Measurements from ENCODE around the gene CDO1.
"Not testable (repeated sequence)": the region's sequence is repeated elsewhere in the genome, so short reads cannot be mapped to it uniquely, and the experiment has no call there.

Gene CDO1

DNA sequence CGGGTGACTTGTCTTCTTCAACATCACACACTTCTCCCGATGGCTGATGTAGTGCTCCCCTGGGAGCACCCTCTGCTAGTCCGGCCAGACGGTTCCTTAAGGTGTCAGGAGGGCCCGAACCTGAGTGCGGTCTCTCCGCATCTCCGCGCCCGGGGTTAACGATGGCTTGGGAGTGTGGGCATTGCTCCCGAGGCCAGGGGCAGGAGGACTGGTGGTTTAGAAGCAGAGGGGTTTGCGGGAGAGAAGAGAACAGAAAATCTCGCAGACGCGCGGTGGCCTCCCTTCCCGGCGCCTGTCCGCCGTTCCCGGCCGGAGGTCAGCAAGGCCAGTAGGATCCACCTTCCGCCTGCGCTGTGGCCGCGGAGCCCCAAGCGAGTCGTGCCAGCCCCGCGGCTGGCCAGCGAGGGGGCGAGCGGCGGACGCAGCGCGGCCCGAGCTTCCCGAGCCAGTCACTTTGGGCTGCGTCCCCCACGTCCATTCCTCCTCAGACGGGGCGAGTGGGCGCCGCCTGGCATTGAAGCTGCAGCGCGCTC is 700 bp downstream of the CDO1 start:
- DNase-seq (no peak), ATAC-seq (replicated peaks) (no peak)
- Mint-ChIP-seq H3K4me3 (peak overlapping the region; percentile 60 to 70), H3K27me3 (peaks cover 87 to 97% of the 10 kb centered on the region in 2 donors), H3K4me1 (ENCODE audit: low read depth in 2 of 2) (peaks cover 6 to 16% of the 10 kb centered on the region in 2 donors), H3K9me3 (no peaks in the 10 kb centered on the region), H3K27ac (no peak overlapping the region), H3K36me3 (ENCODE audit: insufficient read depth) (peaks cover 4% of the 10 kb centered on the region)

DNA sequence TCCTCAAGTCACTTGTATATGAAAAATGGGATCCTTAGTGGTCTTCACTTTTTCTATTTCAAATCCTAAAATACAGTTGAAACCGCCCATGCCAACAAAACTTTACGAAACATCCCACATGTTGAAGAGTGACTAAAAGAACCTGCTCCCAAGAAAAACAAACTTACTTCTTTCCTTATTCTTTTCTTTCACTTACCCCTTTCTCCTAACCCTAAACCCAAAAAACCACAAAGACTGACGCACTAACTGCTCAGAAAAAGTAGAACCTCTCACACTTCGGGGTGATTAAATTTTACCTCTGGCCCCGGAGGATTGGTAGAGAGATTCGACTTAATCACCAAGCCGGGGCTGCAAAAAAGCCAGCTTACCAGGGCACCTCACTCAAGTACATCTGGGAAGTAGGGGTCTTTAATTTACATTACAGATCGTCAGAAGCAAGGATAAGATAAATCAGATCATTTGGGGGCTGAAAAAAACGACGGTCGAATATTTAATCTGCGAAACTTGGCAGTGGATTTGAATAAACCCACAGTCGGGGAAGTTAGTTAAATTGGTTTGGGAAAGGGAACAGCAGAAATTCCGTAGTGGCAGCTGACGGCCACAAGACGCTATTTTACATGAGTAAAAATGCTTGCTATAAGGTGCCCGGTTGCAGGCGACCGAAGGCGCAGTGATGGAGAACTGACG is 1.3 kb downstream of the CDO1 start:
- Mint-ChIP-seq H3K4me3 (peak overlapping the region; percentile 56 to 63), H3K9me3 (no peaks in the 10 kb centered on the region), H3K27ac (no peak overlapping the region), H3K27me3 (peaks cover 83 to 90% of the 10 kb centered on the region in 2 donors), H3K4me1 (ENCODE audit: low read depth in 2 of 2) (peaks cover 6 to 16% of the 10 kb centered on the region in 2 donors), H3K36me3 (ENCODE audit: insufficient read depth) (peaks cover 4% of the 10 kb centered on the region)
- ATAC-seq (replicated peaks) (no peak), DNase-seq (no peak)

DNA sequence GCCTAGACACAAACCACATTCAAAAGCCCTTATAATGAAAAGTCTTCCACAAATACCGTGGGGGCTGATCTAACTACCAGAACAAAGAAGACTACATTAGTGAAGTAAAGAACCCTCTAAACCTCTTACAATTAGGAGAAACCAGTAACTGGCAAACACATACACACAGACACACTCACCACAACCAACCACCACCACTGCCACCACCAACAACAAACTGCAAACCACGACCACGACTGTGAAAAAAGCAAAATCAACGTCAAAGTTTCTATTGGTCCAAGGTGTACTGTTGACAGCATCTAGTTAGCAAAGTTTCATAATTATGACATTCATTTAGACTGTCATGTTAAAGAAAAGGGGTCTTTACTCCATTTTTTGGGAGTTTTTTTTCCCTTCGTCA is 2.7 kb downstream of the CDO1 start:
- H3K36me3 Mint-ChIP-seq (ENCODE audit: insufficient read depth), result peaks cover 4% of the 10 kb centered on the region
- H3K9me3 Mint-ChIP-seq, result no peaks in the 10 kb centered on the region
- DNase-seq, result no peak
- ATAC-seq (replicated peaks), result peak; percentile 54
- H3K4me1 Mint-ChIP-seq (ENCODE audit: low read depth in 2 of 2), result peaks cover 6 to 16% of the 10 kb centered on the region in 2 donors
- no peak overlapping the region for H3K4me3 Mint-ChIP-seq
- peaks cover 69 to 76% of the 10 kb centered on the region in 2 donors for H3K27me3 Mint-ChIP-seq
- no peak overlapping the region for H3K27ac Mint-ChIP-seq

DNA sequence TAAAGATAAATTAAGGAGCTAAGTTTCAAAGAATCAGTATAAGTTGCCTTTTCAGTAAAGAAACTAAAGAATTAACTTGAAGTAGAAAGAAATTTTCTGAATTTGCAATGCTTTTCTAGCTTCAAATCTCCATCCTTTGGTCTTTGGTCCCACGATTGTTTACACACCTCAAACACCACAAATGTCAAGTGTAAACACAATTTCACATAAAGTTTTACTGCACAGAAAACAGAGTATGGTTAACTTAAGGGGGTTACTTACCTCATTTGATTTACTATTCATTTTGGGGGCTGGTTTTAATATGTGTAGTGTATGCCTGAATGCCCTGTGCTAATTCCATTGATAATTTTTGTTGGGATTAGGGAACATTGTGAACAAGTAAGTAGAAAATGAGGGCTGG is 4.1 kb downstream of the CDO1 start:
- Mint-ChIP-seq H3K4me3 (no peak overlapping the region), H3K36me3 (ENCODE audit: insufficient read depth) (peaks cover 4% of the 10 kb centered on the region), H3K9me3 (no peaks in the 10 kb centered on the region), H3K27me3 (peaks cover 61 to 66% of the 10 kb centered on the region in 2 donors), H3K27ac (no peak overlapping the region), H3K4me1 (ENCODE audit: low read depth in 2 of 2) (peaks cover 6 to 16% of the 10 kb centered on the region in 2 donors)
- ATAC-seq (replicated peaks), result no peak
- no peak for DNase-seq

DNA sequence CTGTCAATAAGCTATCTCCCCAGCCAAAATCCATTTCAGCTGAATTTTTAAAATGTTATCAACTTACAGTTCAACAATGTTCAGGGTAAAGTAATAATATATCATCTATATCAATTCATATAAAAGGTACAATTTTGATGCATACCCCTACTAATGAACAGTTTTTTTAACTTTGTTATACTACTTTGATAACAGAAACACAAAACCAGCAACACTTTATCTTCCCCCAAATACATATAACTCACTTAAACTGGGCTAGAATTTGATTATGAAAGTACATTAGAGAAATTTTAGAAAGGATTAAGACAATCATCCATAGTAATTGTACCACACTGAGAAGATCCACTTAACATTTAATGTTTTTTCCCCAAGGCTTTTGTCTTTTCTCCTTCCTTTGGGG is 5.1 kb downstream of the CDO1 start:
- Mint-ChIP-seq H3K27ac (no peak overlapping the region), H3K27me3 (peaks cover 54 to 56% of the 10 kb centered on the region in 2 donors), H3K9me3 (no peaks in the 10 kb centered on the region), H3K4me3 (no peak overlapping the region), H3K4me1 (ENCODE audit: low read depth in 2 of 2) (peaks cover 6 to 13% of the 10 kb centered on the region in 2 donors), H3K36me3 (ENCODE audit: insufficient read depth) (peaks cover 4% of the 10 kb centered on the region)
- ATAC-seq (replicated peaks) (no peak), DNase-seq (no peak)

DNA sequence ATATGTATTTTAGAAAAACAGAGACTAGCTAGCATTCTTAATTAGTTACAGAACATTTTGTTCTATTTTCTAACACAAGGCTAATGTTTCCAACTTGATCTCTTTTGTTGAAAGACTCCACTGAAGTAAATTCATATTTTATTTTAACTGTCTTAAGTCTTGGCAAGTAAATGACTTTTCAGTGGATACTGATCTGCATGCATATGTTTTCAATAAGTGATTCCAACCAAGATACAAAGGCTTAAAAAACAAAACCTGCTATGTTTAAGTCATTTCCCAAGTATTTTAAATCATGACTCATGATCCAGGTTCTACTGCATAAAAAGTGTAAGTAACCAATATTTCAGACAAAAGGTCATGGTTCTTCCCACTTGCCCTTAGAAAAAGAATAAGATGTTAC is 5.7 kb downstream of the CDO1 start:
- Mint-ChIP-seq H3K9me3 (no peaks in the 10 kb centered on the region), H3K36me3 (ENCODE audit: insufficient read depth) (peaks cover 4% of the 10 kb centered on the region), H3K4me3 (no peak overlapping the region), H3K27ac (no peak overlapping the region), H3K27me3 (peaks cover 50% of the 10 kb centered on the region in 2 donors), H3K4me1 (ENCODE audit: low read depth in 2 of 2) (peaks cover 6 to 9% of the 10 kb centered on the region in 2 donors)
- ATAC-seq (replicated peaks) (no peak), DNase-seq (no peak)

DNA sequence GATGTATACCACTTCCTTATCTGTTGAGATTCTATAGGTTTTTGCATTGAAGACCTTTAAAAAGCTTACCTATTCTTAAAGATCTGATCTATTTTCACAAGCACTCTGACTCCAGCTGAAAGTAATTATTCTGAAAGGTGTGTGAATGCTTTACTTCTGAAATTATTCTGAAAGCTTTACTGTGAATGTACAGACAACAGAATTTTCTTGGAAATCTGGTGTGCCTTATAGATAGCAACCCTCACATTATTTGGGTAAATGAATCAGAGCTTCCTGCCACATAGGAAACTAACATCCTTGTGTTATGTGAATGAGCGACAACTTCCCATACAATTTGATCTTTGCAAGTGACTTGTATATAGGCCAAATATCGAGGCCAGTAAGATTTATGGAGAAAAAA is 6.5 kb downstream of the CDO1 start:
- Mint-ChIP-seq H3K27ac (no peak overlapping the region), H3K9me3 (no peaks in the 10 kb centered on the region), H3K36me3 (ENCODE audit: insufficient read depth) (no peaks in the 10 kb centered on the region), H3K4me1 (ENCODE audit: low read depth in 2 of 2) (peaks cover 0 to 2% of the 10 kb centered on the region in 2 donors), H3K27me3 (peaks cover 42 to 43% of the 10 kb centered on the region in 2 donors), H3K4me3 (no peak overlapping the region)
- ATAC-seq (replicated peaks) (no peak), DNase-seq (no peak)

DNA sequence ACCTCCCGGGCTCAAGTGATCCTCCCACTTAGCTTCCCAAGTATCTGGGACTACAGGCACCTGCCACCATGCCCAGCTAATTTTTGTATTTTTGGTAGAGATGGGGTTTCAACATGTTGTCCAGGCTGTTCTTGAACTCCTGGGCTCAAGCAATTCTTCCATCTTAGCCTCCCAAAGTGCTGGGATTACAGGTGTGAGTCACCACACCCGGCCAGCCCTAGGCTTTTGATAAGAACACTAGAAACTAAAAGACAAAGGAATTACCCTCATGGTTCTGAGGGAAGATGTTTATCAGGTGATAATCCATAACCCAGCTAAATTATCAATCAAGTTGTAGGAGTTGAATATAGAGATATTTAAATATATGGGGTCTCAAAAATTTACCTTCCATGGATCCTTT is 8.4 kb downstream of the CDO1 start:
- peaks cover 27 to 33% of the 10 kb centered on the region in 2 donors for H3K27me3 Mint-ChIP-seq
- not testable (repeated sequence) for H3K4me3 Mint-ChIP-seq; H3K4me1 Mint-ChIP-seq (ENCODE audit: low read depth in 2 of 2); ATAC-seq (replicated peaks); H3K9me3 Mint-ChIP-seq; H3K27ac Mint-ChIP-seq; H3K36me3 Mint-ChIP-seq (ENCODE audit: insufficient read depth); DNase-seq

DNA sequence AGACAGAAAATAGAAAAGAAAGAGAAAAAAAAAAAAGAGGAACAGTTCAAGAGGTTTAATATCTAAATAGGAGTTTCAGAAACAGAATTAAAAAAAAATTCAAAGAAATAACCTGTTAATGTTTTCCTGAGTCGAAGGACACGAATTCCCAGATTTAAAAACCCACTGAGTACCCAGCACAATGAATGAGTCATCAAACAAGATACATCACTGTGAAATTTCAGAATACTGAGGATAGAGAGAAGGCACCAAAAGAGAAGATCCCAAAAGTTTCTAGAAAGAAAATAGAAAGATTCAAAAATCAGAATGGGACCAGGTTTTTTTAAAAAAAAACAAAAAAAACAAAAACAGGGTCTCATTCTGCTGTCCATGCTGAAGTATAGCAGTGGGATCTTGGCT is 8.8 kb downstream of the CDO1 start:
- DNase-seq (no peak), ATAC-seq (replicated peaks) (no peak)
- no peak overlapping the region for H3K4me3 Mint-ChIP-seq
- no peaks in the 10 kb centered on the region for H3K4me1 Mint-ChIP-seq (ENCODE audit: low read depth in 2 of 2)
- H3K27ac Mint-ChIP-seq, result no peak overlapping the region
- no peaks in the 10 kb centered on the region for H3K9me3 Mint-ChIP-seq
- H3K27me3 Mint-ChIP-seq, result peaks cover 28 to 32% of the 10 kb centered on the region in 2 donors
- H3K36me3 Mint-ChIP-seq (ENCODE audit: insufficient read depth), result no peaks in the 10 kb centered on the region

DNA sequence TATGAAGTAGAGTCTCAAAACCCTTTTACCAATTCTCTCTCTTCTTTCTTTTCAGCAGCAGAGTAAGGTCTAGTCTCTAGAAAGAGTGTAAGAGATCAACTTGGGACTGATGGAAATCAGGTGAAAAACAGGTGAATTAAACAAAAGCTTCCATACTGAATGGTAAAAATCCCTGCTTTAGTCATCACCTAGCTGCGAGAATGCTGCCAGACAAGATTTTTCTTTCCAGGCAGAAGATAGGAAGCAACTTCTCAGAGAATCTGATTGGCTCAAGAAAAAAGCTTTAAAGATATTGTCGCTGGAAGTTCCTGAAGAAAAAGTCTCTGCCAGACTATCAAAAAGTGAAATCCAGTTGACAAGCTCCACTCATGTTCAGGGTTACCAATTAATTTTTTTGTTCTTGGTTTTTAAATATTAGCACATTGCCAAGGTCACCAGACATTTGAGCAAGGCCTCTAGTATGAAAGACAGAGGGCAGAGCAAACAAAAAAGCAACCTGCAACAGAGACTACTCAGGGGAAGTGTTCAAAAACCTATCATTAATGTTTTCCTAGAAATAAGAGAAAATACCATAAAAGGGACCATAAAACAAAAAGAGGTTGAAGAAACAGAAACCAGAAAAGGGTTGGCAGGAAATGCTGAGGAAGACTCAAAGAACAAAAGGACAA is 9.3 kb downstream of the CDO1 start:
- no peak overlapping the region for H3K4me3 Mint-ChIP-seq
- no peaks in the 10 kb centered on the region for H3K4me1 Mint-ChIP-seq (ENCODE audit: low read depth in 2 of 2)
- ATAC-seq (replicated peaks) (no peak), DNase-seq (no peak)
- no peak overlapping the region for H3K27ac Mint-ChIP-seq
- no peaks in the 10 kb centered on the region for H3K36me3 Mint-ChIP-seq (ENCODE audit: insufficient read depth)
- H3K27me3 Mint-ChIP-seq, result peaks cover 27 to 32% of the 10 kb centered on the region in 2 donors
- H3K9me3 Mint-ChIP-seq, result no peaks in the 10 kb centered on the region

DNA sequence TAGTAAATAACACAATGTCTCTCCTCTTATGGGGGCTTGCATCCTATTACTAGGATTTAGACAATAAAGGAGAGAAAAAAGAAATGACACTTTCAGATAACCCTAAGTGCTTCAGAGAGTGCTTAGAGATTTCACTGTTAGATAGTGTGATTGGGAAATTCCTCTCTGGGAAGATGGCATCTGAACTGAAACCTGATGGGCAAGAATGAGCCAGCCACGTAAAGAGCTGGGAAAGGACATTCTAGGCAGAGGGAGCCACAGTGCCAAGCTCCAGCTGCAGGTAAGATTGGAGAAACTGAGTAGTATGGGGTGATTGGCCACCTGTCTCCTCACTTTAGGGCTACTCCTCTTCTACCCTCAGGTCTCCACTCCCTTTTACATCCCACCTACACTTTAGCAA is 14.5 kb downstream of the CDO1 start:
- Mint-ChIP-seq H3K4me1 (ENCODE audit: low read depth in 2 of 2) (no peaks in the 10 kb centered on the region), H3K36me3 (ENCODE audit: insufficient read depth) (no peaks in the 10 kb centered on the region), H3K9me3 (no peaks in the 10 kb centered on the region), H3K27me3 (peaks cover 24 to 56% of the 10 kb centered on the region in 2 donors), H3K4me3 (no peak overlapping the region), H3K27ac (no peak overlapping the region)
- ATAC-seq (replicated peaks), result no peak
- no peak for DNase-seq

DNA sequence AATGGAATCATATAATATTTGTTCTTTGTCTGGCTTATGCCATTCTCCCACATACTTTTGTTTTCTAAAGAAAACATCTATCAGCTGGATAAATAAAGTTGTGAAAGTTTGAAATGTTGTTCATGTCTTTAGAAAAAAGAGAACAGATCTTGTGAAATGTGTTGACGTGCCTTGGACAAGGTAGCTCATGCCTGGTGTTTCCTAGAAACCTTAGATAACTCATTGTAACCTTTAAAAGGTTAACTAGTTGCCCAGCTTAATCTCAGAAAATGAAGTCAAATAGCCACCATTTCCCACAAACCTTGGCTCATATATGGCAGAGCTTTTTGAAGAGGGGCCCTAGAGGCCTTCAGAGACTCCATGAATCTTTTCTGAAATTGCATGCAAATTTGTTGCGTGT is 15.3 kb downstream of the CDO1 start:
- Mint-ChIP-seq H3K36me3 (ENCODE audit: insufficient read depth) (no peaks in the 10 kb centered on the region), H3K9me3 (no peaks in the 10 kb centered on the region), H3K27me3 (peaks cover 24 to 57% of the 10 kb centered on the region in 2 donors), H3K4me1 (ENCODE audit: low read depth in 2 of 2) (no peaks in the 10 kb centered on the region), H3K27ac (no peak overlapping the region), H3K4me3 (no peak overlapping the region)
- DNase-seq (no peak), ATAC-seq (replicated peaks) (no peak)

DNA sequence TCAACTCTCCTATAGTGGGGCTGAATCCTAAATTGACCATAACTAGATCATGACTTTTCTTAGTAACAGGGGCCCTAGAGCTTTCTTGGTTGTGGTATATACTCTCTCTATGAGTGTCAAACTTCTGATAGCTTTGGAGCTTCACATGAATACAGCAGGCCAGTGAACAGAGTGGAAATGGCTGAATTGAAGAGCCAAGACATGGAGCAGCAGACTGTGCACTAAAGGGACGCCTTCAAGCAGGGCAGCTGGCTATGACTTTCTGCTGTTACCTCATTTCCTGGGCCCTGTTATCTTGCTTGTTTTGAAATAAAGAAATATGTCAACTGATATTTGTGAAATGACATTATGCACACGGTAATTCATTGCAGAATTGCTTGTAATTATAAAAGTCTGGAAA is 16.4 kb downstream of the CDO1 start:
- ATAC-seq (replicated peaks) (no peak), DNase-seq (no peak)
- H3K4me1 Mint-ChIP-seq (ENCODE audit: low read depth in 2 of 2), result no peaks in the 10 kb centered on the region
- H3K9me3 Mint-ChIP-seq, result no peaks in the 10 kb centered on the region
- no peaks in the 10 kb centered on the region for H3K36me3 Mint-ChIP-seq (ENCODE audit: insufficient read depth)
- H3K4me3 Mint-ChIP-seq, result no peak overlapping the region
- H3K27ac Mint-ChIP-seq, result no peak overlapping the region
- H3K27me3 Mint-ChIP-seq, result peaks cover 24 to 57% of the 10 kb centered on the region in 2 donors

DNA sequence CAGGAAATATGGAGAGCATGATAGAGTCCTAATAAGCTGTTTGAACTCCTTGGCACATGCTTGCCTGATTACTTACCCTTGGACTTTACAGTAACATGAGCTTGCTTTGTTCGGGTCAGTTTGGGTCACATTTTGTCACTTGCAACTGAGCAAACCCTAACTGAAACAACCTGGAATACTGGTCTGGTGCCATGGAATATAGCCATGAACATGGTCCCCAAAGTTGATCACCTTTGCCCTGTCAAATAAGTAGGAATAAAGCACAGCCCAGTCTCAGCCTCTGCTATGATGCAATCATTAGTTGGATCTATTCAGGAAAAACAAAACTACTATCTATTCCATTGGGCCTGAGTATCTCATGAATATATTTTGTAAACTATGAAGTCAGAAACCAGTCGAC is 18.2 kb downstream of the CDO1 start:
- no peaks in the 10 kb centered on the region for H3K9me3 Mint-ChIP-seq
- no peaks in the 10 kb centered on the region for H3K4me1 Mint-ChIP-seq (ENCODE audit: low read depth in 2 of 2)
- H3K4me3 Mint-ChIP-seq, result no peak overlapping the region
- no peaks in the 10 kb centered on the region for H3K36me3 Mint-ChIP-seq (ENCODE audit: insufficient read depth)
- no peak overlapping the region for H3K27ac Mint-ChIP-seq
- ATAC-seq (replicated peaks) (no peak), DNase-seq (no peak)
- peaks cover 38 to 51% of the 10 kb centered on the region in 2 donors for H3K27me3 Mint-ChIP-seq
